NCI-H187 (cell line): ENCODE measurements around the gene EIF4A2.
"Not testable (repeated sequence)": the region's sequence is repeated elsewhere in the genome, so short reads cannot be mapped to it uniquely, and the experiment has no call there.

ENCODE experiments used
- DNase-seq, 2 experiments: peaks; one replicate each; lab custom pipeline; 2025; lab: John Stamatoyannopoulos, UW

Gene EIF4A2

GRCh38 chr3:186785495-186786018, 2.2 kb downstream of the EIF4A2 start:
- DNase-seq = no peak

DNA sequence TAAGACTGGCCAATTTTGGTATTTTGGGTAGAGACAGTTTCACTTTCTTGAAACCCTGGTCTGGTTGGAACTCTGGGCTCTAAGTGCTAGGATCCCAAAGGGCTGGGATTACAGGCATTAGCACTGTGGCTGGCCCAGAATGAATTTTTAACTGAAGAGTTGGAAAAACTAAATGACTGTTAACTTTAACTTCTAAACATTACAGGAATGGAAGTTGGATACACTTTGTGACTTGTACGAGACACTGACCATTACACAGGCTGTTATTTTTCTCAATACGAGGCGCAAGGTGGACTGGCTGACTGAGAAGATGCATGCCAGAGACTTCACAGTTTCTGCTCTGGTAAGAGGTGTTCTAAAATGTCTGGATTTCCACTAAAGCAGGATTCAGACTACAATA, 3.5 kb downstream of the EIF4A2 start:
- DNase-seq = no peak

DNA sequence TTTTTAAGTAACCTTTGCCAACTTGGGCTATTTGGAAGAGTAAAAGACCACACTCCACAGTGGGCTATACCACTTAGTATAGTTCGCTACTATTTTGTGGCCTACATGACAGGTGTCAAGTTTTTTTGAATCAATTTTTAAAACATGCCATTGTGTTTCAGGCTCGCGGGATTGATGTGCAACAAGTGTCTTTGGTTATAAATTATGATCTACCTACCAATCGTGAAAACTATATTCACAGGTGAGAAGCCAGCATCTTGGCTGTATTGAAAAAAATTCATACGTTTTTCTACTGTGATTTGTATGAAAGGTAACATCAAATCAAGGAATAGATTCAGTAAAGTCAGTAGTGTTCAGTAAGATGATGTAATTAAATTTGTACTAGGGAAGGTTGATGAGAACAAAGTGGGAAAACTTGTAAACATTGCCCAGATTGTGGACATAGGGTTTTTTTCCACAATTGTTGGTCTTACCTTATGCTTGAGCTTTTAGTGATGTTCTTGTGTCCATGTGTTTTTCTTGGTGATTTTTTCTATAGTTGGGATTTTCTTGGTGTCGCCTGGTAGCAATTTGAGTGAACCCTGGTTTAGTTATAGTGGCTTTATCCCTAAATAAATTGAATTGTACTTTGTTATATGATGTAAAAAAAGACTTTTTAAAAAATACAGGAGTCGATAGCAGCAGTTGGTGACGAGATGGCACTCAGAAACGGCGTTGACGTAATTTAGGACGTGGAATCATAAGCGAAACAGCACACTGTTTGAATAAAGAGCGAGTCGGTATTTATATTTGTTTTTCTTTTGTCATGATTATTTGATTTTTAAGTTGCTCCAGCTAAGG, 4.5 kb downstream of the EIF4A2 start:
- DNase-seq = no peak

DNA sequence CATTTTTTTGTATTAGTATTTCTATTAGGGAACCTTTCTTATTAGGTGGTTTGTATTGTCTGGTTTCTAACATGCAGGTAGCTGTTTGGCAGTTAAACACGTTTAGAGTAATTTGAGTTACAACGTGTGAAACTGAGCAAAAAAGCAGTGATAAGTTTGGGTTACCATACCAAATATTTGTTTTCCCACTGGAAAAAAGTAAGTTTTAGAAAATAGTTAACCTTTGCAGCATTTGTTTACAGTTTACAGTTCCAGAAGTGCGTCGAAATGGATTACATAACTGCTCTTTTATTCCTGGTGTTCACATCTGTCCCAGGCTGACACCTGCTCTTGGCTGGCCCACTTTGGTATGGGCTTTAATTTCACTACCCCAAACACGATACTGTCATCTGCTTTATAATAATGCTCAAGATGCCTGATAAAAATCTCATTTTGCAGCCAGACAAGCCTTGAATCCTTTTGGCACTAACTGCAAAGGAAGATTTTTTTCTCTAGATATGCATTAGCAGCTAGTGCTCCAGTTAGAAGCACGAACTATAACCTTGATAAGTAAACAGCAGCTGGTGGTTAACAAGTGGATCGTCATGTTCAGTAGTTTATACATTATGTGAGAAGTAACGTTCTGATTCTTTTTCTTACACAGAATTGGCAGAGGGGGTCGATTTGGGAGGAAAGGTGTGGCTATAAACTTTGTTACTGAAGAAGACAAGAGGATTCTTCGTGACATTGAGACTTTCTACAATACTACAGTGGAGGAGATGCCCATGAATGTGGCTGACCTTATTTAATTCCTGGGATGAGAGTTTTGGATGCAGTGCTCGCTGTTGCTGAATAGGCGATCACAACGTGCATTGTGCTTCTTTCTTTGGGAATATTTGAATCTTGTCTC, 5.3 kb downstream of the EIF4A2 start:
- DNase-seq = no peak

DNA sequence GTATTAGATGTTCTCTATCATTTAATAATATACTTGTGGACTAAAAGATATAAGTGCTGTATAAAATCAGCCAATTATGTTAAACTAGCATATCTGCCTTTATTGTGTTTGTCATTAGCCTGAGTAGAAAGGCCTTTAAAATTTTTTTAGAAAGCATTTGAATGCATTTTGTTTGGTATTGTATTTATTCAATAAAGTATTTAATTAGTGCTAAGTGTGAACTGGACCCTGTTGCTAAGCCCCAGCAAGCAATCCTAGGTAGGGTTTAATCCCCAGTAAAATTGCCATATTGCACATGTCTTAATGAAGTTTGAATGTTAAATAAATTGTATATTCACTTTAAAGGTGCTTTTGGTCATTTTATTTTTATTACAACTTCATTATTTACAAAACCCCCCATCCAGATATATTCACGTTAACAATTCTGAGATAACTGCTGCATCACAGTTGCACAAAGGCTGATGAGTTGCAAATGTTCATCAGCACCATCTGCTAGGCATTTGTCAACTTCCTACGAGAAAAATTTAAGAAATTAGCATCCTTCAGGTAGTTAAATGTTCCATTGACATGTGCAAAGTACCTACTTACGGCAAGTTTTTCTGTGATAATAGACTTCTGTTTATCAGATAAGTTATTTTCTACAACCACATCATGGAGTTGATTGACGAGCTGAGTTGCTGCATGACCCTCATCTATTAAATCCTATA, 6.3 kb downstream of the EIF4A2 start:
- DNase-seq = no peak

DNA sequence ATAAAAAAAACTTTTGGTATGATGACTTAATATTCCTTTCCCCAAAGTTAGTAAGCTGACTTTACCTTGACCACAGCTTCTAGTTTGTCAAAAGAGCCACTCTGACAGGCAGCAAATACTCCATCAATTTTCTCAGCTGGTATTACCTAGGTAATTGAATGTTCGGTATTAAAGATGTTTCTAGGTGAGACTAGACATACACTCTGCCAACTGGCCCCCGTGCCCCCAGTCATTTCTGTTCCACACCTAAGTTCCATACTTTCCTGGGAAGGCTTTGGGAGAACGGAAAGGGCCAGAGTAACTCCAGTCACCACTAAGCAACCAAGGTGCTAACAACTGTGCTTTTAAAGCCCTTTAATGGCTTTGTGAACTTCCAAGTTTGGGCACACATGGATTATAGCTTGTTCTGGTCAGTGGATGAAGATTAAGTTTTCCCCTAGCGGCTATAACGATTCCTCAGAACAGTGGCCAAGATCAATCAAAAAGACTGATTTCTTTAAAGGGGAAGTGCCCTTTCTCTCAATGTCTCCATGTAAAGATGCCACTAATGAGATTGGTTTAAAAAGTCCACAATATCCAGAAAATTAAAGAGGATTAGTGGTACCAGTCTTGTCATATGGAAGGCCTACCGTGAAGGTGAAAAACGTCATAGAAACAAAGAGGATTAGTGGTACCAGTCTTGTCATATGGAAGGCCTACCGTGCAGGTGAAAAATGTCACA, 7.0 kb downstream of the EIF4A2 start:
- no peak for DNase-seq

GRCh38 chr3:186798239-186798874, 15.0 kb downstream of the EIF4A2 start:
- DNase-seq = no peak

DNA sequence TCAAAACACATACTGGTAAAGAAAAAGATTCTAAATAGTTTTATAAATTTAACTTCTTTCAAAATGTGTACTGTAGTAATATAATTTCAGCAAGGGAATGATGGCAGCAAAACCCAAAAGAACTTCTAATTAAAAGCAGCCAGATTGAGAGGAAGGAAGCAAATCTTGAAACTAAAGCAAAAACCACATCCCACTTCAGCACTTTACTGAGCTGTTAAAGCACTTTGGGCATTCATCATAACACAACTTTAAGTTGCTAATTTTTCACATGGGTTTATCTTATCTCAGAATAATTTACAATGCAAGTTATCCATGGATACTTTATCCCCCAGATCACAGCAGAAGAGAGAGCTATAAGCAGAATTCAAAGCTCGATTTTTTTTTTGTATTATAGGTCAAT, 16.9 kb downstream of the EIF4A2 start:
- no peak for DNase-seq

DNA sequence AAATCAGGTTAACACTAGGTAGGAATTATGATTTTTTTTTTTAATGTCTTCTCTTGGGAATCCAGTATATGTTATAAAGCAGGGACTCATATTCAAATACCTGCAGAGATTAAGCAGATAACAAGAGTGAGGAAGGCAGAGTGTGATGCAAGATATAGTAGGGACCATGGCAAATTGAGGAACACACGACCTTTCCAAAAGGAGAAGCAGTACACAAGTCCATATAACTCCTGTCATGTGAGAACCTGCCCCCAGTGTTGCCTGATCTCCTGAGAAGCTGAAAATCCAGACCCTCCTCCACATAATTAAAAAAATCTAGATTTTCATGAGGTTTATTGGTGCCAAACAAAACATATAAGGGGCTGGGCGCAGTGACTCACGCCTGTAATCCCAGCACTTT, 19.3 kb downstream of the EIF4A2 start:
- DNase-seq = no peak

DNA sequence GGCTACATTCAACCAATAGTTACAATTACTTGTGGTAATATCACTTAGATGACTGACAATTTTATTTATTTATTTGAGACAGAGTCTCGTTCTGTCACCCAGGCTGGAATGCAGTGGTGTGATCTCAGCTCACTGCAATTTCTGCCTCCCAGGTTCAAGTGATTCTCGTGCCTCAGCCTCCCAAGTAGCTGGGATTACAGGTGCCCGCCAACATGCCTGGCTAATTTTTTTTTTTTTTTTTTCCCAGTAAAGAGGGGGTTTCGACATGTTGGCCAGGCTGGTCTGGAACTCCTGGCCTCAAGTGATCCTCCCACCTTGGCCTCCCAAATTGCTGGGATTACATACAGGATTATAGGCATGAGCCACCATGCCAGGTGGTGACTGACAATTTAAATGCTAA, 20.1 kb downstream of the EIF4A2 start:
- DNase-seq = not testable (repeated sequence)

- peak; percentile 68 to 90 for DNase-seq
Observed at GRCh38 chr3:186806089-186807055, 23.0 kb downstream of the EIF4A2 start, which contains the start of gene RFC4. Gene RFC4 (minus strand): TSS chr3:186806482. CDS start chr3:186804713, 1,769 bp downstream.

GRCh38 chr3:186807231-186807630, 23.9 kb downstream of the EIF4A2 start:
- no peak for DNase-seq

GRCh38 chr3:186810336-186810996, 27.1 kb downstream of the EIF4A2 start:
- no peak for DNase-seq

DNA sequence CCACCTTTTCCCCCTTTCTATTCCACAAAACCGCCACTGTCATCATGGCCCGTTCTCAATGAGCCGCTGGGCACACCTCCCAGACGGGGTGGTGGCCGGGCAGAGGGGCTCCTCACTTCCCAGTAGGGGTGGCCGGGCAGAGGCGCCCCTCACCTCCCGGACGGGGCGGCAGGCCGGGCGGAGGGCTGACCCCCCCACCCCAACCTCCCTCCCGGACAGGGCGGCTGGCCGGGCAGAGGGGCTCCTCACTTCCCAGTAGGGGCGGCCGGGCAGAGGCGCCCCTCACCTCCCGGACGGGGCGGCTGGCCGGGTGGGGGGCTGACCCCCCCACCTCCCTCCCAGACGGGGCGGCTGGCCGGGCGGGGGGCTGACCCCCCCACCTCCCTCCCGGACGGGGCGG, 27.9 kb downstream of the EIF4A2 start:
- DNase-seq = not testable (repeated sequence)

GRCh38 chr3:186814100-186814499, 30.7 kb downstream of the EIF4A2 start:
- no peak for DNase-seq

DNA sequence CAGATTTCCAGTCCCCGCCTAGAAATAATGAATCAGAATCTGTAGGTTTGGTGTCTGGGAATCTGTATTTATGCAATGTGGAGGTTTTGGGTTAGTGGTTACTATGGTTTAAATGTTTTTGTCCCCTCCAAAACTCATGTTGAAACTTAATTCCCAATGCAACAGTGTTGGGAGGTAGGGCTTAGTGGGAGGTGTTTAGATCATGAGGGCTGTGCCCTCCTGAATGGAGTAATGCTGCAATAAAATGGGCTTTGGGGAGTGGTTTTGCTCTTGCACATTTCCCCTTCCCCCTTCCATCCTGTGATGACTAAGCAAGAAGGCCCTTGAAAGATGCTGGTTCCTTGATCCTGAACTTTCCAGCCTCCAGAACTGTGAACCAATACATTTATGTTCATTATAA, 32.1 kb downstream of the EIF4A2 start:
- no peak for DNase-seq

- no peak for DNase-seq
Observed at GRCh38 chr3:186818516-186818915, 35.1 kb downstream of the EIF4A2 start.

GRCh38 chr3:186818956-186819355, 35.6 kb downstream of the EIF4A2 start:
- DNase-seq = no peak
